C4-2B (cell line): ENCODE results near the gene ABT1.

Source experiments
- ZFX ChIP-seq: fragments of 450-650 bp; IDR thresholded peaks from 2 replicates; pipeline ENCODE4 v1.6.1; 2017
- TF ChIP-seq, protein P1 (sequence below): fragments of 450-650 bp; conservative IDR thresholded peaks from 2 replicates; pipeline ENCODE4 v1.5.1; 2017; ENCODE audit warnings: mild to moderate bottlenecking

DNA sequence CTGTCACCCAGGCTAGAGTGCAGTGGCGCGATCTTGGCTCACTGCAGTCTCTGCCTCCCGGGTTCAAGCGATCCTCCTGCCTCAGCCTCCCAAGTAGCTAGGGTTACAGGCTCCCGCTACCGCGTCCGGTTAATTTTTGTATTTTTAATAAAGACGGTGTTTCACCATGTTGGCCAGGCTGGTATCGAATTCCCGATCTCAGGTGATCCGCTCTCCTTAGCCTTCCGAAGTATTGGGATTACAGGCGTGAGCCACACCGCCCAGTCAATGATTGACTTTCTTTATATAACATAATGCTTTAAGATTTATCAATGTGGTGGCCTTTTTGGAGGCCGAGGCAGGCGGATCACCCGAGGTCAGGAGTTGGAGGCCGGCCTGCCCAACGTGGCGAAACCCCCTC, 7.8 kb upstream of the ABT1 start:
- TF ChIP-seq, protein P1, sequence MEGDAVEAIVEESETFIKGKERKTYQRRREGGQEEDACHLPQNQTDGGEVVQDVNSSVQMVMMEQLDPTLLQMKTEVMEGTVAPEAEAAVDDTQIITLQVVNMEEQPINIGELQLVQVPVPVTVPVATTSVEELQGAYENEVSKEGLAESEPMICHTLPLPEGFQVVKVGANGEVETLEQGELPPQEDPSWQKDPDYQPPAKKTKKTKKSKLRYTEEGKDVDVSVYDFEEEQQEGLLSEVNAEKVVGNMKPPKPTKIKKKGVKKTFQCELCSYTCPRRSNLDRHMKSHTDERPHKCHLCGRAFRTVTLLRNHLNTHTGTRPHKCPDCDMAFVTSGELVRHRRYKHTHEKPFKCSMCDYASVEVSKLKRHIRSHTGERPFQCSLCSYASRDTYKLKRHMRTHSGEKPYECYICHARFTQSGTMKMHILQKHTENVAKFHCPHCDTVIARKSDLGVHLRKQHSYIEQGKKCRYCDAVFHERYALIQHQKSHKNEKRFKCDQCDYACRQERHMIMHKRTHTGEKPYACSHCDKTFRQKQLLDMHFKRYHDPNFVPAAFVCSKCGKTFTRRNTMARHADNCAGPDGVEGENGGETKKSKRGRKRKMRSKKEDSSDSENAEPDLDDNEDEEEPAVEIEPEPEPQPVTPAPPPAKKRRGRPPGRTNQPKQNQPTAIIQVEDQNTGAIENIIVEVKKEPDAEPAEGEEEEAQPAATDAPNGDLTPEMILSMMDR, result no peak
- TF ChIP-seq ZFX, result no peak
